Prostate gland (tissue), 2 donors: ENCODE measurements around the gene NXN. TPM values are rescaled to one million over a fixed set of nuclear protein-coding genes. Genes with fewer than 3 reads are reported as not detected.

Experiments
- DNase-seq: peaks from one replicate; pipeline ENCODE4 v3.0.0-alpha.2; 2019; ENCODE audit warnings: low spot score
- H3K27ac ChIP-seq, 2 donors: fragments of 200-600 bp; sonication (generic); 2 replicates each; pipeline ENCODE4 v1.5.1; 2017 to 2019
- H3K27me3 ChIP-seq: fragments of 200-600 bp; sonication (generic); replicated peaks from 2 replicates; pipeline ENCODE4 v1.5.1; 2019; ENCODE audit not compliant: insufficient read depth
- H3K36me3 ChIP-seq, 2 donors: fragments of 200-600 bp; sonication (generic); 1 replicate in 1 of 2; 2 replicates in 1 of 2; pipeline versions ENCODE4 v1.5.1 to v1.8.1; 2017 to 2019
- H3K4me1 ChIP-seq: fragments of 200-600 bp; sonication (generic); replicated peaks from 2 replicates; pipeline ENCODE4 v1.5.1; 2019
- H3K4me3 ChIP-seq, 2 donors: fragments of 200-600 bp; sonication (generic); 2 replicates each; pipeline ENCODE4 v1.5.1; 2017 to 2019
- H3K9me3 ChIP-seq: fragments of 200-600 bp; sonication (generic); 2 replicates; pipeline ENCODE4 v1.5.1; 2017
- CTCF ChIP-seq, 4 experiments: fragments of 200-600 bp in 2 of 4; fragments of 450-650 bp in 2 of 4; sonication (generic) in 2 of 4; IDR thresholded peaks; 1 replicate in 3 of 4; 2 replicates in 1 of 4; pipeline ENCODE4 v1.5.1; 2016 to 2019; ENCODE audit warnings: antibody characterized with exemption in 4 of 4, mild to moderate bottlenecking in 2 of 4, moderate library complexity in 2 of 4
- POLR2A ChIP-seq: fragments of 450-650 bp; IDR thresholded peaks from one replicate; pipeline ENCODE4 v1.6.1; 2016; ENCODE audit warnings: antibody characterized with exemption, mild to moderate bottlenecking
- POLR2AphosphoS5 ChIP-seq: sonication (generic); formaldehyde crosslinking; IDR thresholded peaks from one replicate; pipeline ENCODE4 v1.6.1; 2017; ENCODE audit warnings: antibody characterized with exemption
- WGBS: methylation state at CpG from one replicate; pipeline ENCODE4 v1.1.5; 2018; 5-methylcytosine and 5-hydroxymethylcytosine counted together
- intact Hi-C: fragments of 100-400 bp; cut with DNase I; formaldehyde crosslinking; loops from one replicate; pipeline ENCODE4 v1.14.2; 2022
- total RNA-seq, 2 donors: library from RNA; depleted of rRNA; stranded (reverse); fragments of >200 nt; gene quantifications; one replicate each; pipeline ENCODE4 v1.1.0, GENCODE V29; 2016

Gene NXN
- total RNA-seq, 2 donors from 2014 or later, result 56.2 to 56.7 TPM

- TF ChIP-seq POLR2AphosphoS5 (peak; percentile 83), CTCF (IDR thresholded peaks at IDR 0.05) (peak; percentile 40 to 91 (median 74)), POLR2A (no peak)
- no peaks in the 10 kb centered on the region for H3K9me3 ChIP-seq
- peak; percentile 83 for DNase-seq
- 35% methylated on average over 43 of the region's 43 CpGs for WGBS
- peak overlapping the region; percentile 56 to 80 for H3K4me3 ChIP-seq
- intact Hi-C loops, result loop anchor here (2.0 to 10.0 kb wide), 2 partner anchors 186 to 246 kb away; partner anchors contain the start of gene TLCD3A
- H3K27ac ChIP-seq, result peak overlapping the region; percentile 77 to 81
- peaks cover 4% of the 10 kb centered on the region for H3K4me1 ChIP-seq
- no peaks in the 10 kb centered on the region for H3K27me3 ChIP-seq
- no peaks in the 10 kb centered on the region for H3K36me3 ChIP-seq
Observed at GRCh38 chr17:980406-981291, 1.1 kb upstream of the NXN start.

- WGBS, result 0% methylated on average over 1 of the region's 42 CpGs
- Histone ChIP-seq H3K4me3 (peak overlapping the region; percentile 56 to 80), H3K27ac (peak overlapping the region; percentile 83 to 93), H3K9me3 (no peaks in the 10 kb centered on the region), H3K4me1 (peaks cover 7% of the 10 kb centered on the region), H3K27me3 (no peaks in the 10 kb centered on the region), H3K36me3 (no peaks in the 10 kb centered on the region)
- TF ChIP-seq CTCF (IDR thresholded peaks at IDR 0.05) (no peak), POLR2AphosphoS5 (no peak), POLR2A (no peak)
- intact Hi-C loops, result no loop called here
- DNase-seq, result no peak
Observed at GRCh38 chr17:979212-979538, 401 bp downstream of the NXN start.

GRCh38 chr17:978103-979093 lies 1.2 kb downstream of the NXN start:
- Histone ChIP-seq H3K27me3 (no peaks in the 10 kb centered on the region), H3K4me3 (peak overlapping the region; percentile 56 to 80), H3K4me1 (peaks cover 7% of the 10 kb centered on the region), H3K36me3 (no peaks in the 10 kb centered on the region), H3K27ac (peak overlapping the region; percentile 83 to 93), H3K9me3 (no peaks in the 10 kb centered on the region)
- under 1% methylated on average over 22 of the region's 72 CpGs for WGBS
- intact Hi-C loops, result no loop called here
- no peak for DNase-seq
- TF ChIP-seq POLR2A, result no peak
- TF ChIP-seq CTCF (IDR thresholded peaks at IDR 0.05), result no peak
- no peak for TF ChIP-seq POLR2AphosphoS5

GRCh38 chr17:977166-977565 lies 2.4 kb downstream of the NXN start:
- Histone ChIP-seq H3K36me3 (no peaks in the 10 kb centered on the region), H3K4me3 (peak overlapping the region in 1 of 2 donors; percentile 0), H3K27me3 (no peaks in the 10 kb centered on the region), H3K27ac (peak overlapping the region; percentile 51 to 83), H3K4me1 (peaks cover 7% of the 10 kb centered on the region), H3K9me3 (no peaks in the 10 kb centered on the region)
- TF ChIP-seq CTCF (IDR thresholded peaks at IDR 0.05) (no peak), POLR2A (no peak), POLR2AphosphoS5 (no peak)
- DNase-seq, result no peak
- 18% methylated on average over 6 of the region's 6 CpGs for WGBS
- intact Hi-C loops, result no loop called here
